Inferior parietal cortex (tissue), 1 donor: ENCODE measurements around the gene ASCL4.
"Not testable (repeated sequence)": the region's sequence is repeated elsewhere in the genome, so short reads cannot be mapped to it uniquely, and the experiment has no call there.

Source experiments
- DNase-seq: peaks from one replicate; pipeline ENCODE4 v3.0.0-alpha.2; 2016; ENCODE audit errors: extremely low spot score

ASCL4 gene

GRCh38 chr12:107774349-107775029, at the start of gene ASCL4:
Gene ASCL4 (plus strand): TSS chr12:107774704. CDS start chr12:107775219, 515 bp downstream.
- DNase-seq = no peak

- not testable (repeated sequence) for DNase-seq
Measured at GRCh38 chr12:107727327-107727726, 47.2 kb upstream of the ASCL4 start.

- DNase-seq = not testable (repeated sequence)
Measured at GRCh38 chr12:107727742-107728141, 46.8 kb upstream of the ASCL4 start.

- no peak for DNase-seq
Measured at GRCh38 chr12:107730618-107731341, 43.7 kb upstream of the ASCL4 start.

- no peak for DNase-seq
Measured at GRCh38 chr12:107731366-107731765, 43.1 kb upstream of the ASCL4 start.

- no peak for DNase-seq
Measured at GRCh38 chr12:107732365-107732764, 42.1 kb upstream of the ASCL4 start.

- no peak for DNase-seq
Measured at GRCh38 chr12:107734139-107734538, 40.4 kb upstream of the ASCL4 start.

- DNase-seq = no peak
Measured at GRCh38 chr12:107735763-107736162, 38.7 kb upstream of the ASCL4 start.

GRCh38 chr12:107736914-107737313, 37.6 kb upstream of the ASCL4 start:
- DNase-seq = no peak

- DNase-seq = no peak
Measured at GRCh38 chr12:107748472-107748871, 26.0 kb upstream of the ASCL4 start.

GRCh38 chr12:107749083-107749482, 25.4 kb upstream of the ASCL4 start:
- DNase-seq = no peak

- no peak for DNase-seq
Measured at GRCh38 chr12:107759410-107759809, 15.1 kb upstream of the ASCL4 start.

GRCh38 chr12:107760207-107760808, 14.2 kb upstream of the ASCL4 start:
- DNase-seq = no peak

GRCh38 chr12:107760809-107761501, 13.5 kb upstream of the ASCL4 start, which contains the start of gene PRDM4:
Gene PRDM4 (minus strand): TSS chr12:107761137. CDS start chr12:107760515, 622 bp downstream.
- peak; percentile 93 for DNase-seq

- DNase-seq = no peak
Measured at GRCh38 chr12:107761502-107761904, 13.0 kb upstream of the ASCL4 start.

- no peak for DNase-seq
Measured at GRCh38 chr12:107762874-107763273, 11.6 kb upstream of the ASCL4 start.

- no peak for DNase-seq
Measured at GRCh38 chr12:107764626-107765025, 9.9 kb upstream of the ASCL4 start.

GRCh38 chr12:107765316-107765715, 9.2 kb upstream of the ASCL4 start:
- DNase-seq = no peak

- DNase-seq = no peak
Measured at GRCh38 chr12:107767466-107767865, 7.0 kb upstream of the ASCL4 start.

GRCh38 chr12:107775093-107775721, 703 bp downstream of the ASCL4 start:
- DNase-seq = no peak

- DNase-seq = no peak
Measured at GRCh38 chr12:107776171-107776570, 1.7 kb downstream of the ASCL4 start.
